ENCODE results near the gene F11R. TPM values are rescaled to one million over a fixed set of nuclear protein-coding genes. Genes with fewer than 3 reads are reported as not detected.
A peak's percentile ranks its signal among the peaks of the same experiment; 100 is the strongest.

The F11R gene
- total and polyA plus RNA-seq, 2 of the 13 experiments (the other 11 are each of a cell fraction or from before 2014, with no cell fraction given) = 95.8 to 105 TPM

DNA sequence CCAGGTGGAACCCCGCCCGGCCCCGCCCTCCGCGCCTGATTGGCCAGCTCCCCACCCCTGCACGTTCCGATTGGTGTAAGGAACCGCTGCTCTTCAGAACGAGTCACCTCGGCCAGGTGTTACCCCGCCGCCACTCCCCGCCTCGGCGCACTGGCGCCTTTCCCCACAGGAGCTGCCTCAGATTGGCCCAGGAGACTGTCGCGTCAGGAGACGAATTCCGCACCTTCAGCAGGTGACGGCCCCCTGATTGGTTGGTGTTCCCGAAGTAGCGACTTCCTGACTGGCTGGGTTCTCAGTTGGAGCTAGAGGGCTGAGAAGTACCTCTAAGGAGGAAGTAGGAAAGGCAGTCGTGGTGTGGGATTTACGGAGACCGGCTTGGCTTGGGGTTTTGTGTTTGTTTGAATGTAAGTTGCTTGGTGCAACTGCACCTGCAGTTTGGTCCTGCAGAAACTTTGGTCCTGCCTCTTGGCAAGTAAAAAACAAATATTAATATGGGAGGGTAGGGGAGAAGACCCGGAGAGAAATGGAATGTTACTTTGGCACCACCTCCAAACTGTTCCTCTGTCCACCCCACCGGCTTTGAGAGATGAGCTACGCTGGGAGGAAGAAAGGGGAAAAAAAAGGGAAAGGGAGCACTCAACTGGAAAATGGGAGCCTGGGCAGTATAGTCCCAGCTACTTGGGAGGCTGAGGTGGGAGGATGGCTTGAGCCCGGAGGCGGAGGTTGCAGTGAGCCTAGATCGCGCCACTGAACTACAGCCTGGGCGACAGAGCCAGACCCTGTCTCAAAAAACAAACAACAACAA, 415 bp upstream of the F11R start (continued):
- TF ChIP-seq, protein P1, sequence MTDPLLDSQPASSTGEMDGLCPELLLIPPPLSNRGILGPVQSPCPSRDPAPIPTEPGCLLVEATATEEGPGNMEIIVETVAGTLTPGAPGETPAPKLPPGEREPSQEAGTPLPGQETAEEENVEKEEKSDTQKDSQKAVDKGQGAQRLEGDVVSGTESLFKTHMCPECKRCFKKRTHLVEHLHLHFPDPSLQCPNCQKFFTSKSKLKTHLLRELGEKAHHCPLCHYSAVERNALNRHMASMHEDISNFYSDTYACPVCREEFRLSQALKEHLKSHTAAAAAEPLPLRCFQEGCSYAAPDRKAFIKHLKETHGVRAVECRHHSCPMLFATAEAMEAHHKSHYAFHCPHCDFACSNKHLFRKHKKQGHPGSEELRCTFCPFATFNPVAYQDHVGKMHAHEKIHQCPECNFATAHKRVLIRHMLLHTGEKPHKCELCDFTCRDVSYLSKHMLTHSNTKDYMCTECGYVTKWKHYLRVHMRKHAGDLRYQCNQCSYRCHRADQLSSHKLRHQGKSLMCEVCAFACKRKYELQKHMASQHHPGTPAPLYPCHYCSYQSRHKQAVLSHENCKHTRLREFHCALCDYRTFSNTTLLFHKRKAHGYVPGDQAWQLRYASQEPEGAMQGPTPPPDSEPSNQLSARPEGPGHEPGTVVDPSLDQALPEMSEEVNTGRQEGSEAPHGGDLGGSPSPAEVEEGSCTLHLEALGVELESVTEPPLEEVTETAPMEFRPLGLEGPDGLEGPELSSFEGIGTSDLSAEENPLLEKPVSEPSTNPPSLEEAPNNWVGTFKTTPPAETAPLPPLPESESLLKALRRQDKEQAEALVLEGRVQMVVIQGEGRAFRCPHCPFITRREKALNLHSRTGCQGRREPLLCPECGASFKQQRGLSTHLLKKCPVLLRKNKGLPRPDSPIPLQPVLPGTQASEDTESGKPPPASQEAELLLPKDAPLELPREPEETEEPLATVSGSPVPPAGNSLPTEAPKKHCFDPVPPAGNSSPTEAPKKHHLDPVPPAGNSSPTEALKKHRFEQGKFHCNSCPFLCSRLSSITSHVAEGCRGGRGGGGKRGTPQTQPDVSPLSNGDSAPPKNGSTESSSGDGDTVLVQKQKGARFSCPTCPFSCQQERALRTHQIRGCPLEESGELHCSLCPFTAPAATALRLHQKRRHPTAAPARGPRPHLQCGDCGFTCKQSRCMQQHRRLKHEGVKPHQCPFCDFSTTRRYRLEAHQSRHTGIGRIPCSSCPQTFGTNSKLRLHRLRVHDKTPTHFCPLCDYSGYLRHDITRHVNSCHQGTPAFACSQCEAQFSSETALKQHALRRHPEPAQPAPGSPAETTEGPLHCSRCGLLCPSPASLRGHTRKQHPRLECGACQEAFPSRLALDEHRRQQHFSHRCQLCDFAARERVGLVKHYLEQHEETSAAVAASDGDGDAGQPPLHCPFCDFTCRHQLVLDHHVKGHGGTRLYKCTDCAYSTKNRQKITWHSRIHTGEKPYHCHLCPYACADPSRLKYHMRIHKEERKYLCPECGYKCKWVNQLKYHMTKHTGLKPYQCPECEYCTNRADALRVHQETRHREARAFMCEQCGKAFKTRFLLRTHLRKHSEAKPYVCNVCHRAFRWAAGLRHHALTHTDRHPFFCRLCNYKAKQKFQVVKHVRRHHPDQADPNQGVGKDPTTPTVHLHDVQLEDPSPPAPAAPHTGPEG (CRISPR knock-in tag; IDR thresholded peaks at IDR 0.05) = 0 out of 2 replicates have a peak, but pooled peaks have one; percentile 50
- TF ChIP-seq KDM4B (CRISPR knock-in tag; IDR thresholded peaks at IDR 0.05) = peak; percentile 37; the same call in 1 of the 2 replicates
- TF ChIP-seq SALL1 (CRISPR knock-in tag; IDR thresholded peaks at IDR 0.05) = peak; percentile 57
- TF ChIP-seq, protein P2, sequence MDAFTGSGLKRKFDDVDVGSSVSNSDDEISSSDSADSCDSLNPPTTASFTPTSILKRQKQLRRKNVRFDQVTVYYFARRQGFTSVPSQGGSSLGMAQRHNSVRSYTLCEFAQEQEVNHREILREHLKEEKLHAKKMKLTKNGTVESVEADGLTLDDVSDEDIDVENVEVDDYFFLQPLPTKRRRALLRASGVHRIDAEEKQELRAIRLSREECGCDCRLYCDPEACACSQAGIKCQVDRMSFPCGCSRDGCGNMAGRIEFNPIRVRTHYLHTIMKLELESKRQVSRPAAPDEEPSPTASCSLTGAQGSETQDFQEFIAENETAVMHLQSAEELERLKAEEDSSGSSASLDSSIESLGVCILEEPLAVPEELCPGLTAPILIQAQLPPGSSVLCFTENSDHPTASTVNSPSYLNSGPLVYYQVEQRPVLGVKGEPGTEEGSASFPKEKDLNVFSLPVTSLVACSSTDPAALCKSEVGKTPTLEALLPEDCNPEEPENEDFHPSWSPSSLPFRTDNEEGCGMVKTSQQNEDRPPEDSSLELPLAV (CRISPR knock-in tag; conservative IDR thresholded peaks at IDR 0.05; ENCODE audit: low read depth) = no peak; the same call in 1 of the 2 replicates
- no peak for TF ChIP-seq SMC3 (IDR thresholded peaks at IDR 0.05; ENCODE audit: low read length)
- TF ChIP-seq, protein P3, sequence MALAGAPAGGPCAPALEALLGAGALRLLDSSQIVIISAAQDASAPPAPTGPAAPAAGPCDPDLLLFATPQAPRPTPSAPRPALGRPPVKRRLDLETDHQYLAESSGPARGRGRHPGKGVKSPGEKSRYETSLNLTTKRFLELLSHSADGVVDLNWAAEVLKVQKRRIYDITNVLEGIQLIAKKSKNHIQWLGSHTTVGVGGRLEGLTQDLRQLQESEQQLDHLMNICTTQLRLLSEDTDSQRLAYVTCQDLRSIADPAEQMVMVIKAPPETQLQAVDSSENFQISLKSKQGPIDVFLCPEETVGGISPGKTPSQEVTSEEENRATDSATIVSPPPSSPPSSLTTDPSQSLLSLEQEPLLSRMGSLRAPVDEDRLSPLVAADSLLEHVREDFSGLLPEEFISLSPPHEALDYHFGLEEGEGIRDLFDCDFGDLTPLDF (CRISPR knock-in tag; IDR thresholded peaks at IDR 0.05) = peak; percentile 85
- TF ChIP-seq, protein P4, sequence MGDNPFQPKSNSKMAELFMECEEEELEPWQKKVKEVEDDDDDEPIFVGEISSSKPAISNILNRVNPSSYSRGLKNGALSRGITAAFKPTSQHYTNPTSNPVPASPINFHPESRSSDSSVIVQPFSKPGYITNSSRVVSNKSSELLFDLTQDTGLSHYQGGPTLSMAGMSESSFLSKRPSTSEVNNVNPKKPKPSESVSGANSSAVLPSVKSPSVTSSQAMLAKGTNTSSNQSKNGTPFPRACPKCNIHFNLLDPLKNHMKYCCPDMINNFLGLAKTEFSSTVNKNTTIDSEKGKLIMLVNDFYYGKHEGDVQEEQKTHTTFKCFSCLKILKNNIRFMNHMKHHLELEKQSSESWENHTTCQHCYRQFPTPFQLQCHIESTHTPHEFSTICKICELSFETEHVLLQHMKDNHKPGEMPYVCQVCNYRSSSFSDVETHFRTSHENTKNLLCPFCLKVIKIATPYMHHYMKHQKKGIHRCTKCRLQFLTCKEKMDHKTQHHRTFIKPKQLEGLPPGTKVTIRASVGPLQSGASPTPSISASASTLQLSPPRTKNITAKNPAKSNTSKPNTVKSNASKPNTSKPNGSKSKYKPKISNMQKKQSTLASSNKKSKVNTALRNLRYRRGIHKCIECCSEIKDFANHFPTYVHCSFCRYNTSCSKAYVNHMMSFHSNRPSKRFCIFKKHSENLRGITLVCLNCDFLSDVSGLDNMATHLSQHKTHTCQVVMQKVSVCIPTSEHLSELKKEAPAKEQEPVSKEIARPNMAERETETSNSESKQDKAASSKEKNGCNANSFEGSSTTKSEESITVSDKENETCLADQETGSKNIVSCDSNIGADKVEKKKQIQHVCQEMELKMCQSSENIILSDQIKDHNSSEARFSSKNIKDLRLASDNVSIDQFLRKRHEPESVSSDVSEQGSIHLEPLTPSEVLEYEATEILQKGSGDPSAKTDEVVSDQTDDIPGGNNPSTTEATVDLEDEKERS (CRISPR knock-in tag; IDR thresholded peaks at IDR 0.05) = peak; percentile 57; the same call in 1 of the 2 replicates
- TF ChIP-seq ZFP90 (CRISPR knock-in tag; IDR thresholded peaks at IDR 0.05; ENCODE audit: borderline replicate concordance) = peak; percentile 78; the same call in 1 of the 2 replicates
- TF ChIP-seq ZNF619 (CRISPR knock-in tag; IDR thresholded peaks at IDR 0.05) = 0 out of 2 replicates have a peak, but pooled peaks have one; percentile 17
- no peak for TF ChIP-seq RFX3 (CRISPR knock-in tag; IDR thresholded peaks at IDR 0.05)
- TF ChIP-seq KLF9 (CRISPR knock-in tag; IDR thresholded peaks at IDR 0.05; ENCODE audit: low read depth) = no peak
- 0 out of 2 replicates have a peak, but pooled peaks have one; percentile 50 for TF ChIP-seq ZNF343 (CRISPR knock-in tag; IDR thresholded peaks at IDR 0.05)
- TF ChIP-seq, protein P5, sequence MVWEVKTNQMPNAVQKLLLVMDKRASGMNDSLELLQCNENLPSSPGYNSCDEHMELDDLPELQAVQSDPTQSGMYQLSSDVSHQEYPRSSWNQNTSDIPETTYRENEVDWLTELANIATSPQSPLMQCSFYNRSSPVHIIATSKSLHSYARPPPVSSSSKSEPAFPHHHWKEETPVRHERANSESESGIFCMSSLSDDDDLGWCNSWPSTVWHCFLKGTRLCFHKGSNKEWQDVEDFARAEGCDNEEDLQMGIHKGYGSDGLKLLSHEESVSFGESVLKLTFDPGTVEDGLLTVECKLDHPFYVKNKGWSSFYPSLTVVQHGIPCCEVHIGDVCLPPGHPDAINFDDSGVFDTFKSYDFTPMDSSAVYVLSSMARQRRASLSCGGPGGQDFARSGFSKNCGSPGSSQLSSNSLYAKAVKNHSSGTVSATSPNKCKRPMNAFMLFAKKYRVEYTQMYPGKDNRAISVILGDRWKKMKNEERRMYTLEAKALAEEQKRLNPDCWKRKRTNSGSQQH (CRISPR knock-in tag; IDR thresholded peaks at IDR 0.05; ENCODE audit: low read depth) = no peak
- TF ChIP-seq POLR2A (IDR thresholded peaks at IDR 0.05; ENCODE audit: insufficient read depth in 1 of 2, low read depth in 2 of 2, low read length in 2 of 2) = peak; percentile 54 to 79
- TF ChIP-seq AGO2 (optimal IDR thresholded peaks at IDR 0.05; ENCODE audit: low read depth, low read length) = no peak

All from HepG2 (cell line).